Right lobe of liver (tissue), 6 donors: ENCODE results near the gene DENND11. TPM values are rescaled to one million over a fixed set of nuclear protein-coding genes. Genes with fewer than 3 reads are reported as not detected.

ENCODE experiments used
- ATAC-seq, 4 donors: fragments of 200-7000 bp; cut with Tn5 transposase; one replicate each; pipeline ENCODE4 v1.9.1; 2020; ENCODE audit warnings: mild to moderate bottlenecking in 4 of 4, moderate library complexity in 4 of 4
- DNase-seq, 3 donors: peaks; one replicate each; pipeline ENCODE4 v3.0.0-alpha.2; 2020
- H3K27ac ChIP-seq, 3 donors: fragments of 200-600 bp; one replicate each; pipeline ENCODE4 v1.8.0; 2022
- H3K27me3 ChIP-seq, 2 donors: fragments of 200-600 bp; one replicate each; pipeline ENCODE4 v1.8.0; 2022
- H3K36me3 ChIP-seq, 4 donors: fragments of 200-600 bp; sonication (generic) in 1 of 4; one replicate each; pipeline versions ENCODE4 v1.5.1 to v1.8.0; 2017 to 2022; ENCODE audit warnings: control low read depth in 1 of 4
- H3K4me1 ChIP-seq, 4 donors: fragments of 200-600 bp; sonication (generic) in 1 of 4; one replicate each; pipeline versions ENCODE4 v1.5.1 to v1.8.0; 2017 to 2022; ENCODE audit warnings: control low read depth in 1 of 4
- H3K4me3 ChIP-seq, 3 donors: fragments of 200-600 bp; one replicate each; pipeline ENCODE4 v1.8.0; 2022
- H3K9me3 ChIP-seq, 4 donors: fragments of 200-600 bp; sonication (generic) in 1 of 4; one replicate each; pipeline versions ENCODE4 v1.5.1 to v1.8.0; 2017 to 2022; ENCODE audit warnings: control low read depth in 1 of 4
- CTCF ChIP-seq, 4 donors: fragments of 200-600 bp in 3 of 4; fragments of 450-650 bp in 1 of 4; IDR thresholded peaks; one replicate each; pipeline versions ENCODE4 v1.5.1 to v1.8.0; 2016 to 2022; ENCODE audit warnings: antibody characterized with exemption in 4 of 4, mild to moderate bottlenecking in 2 of 4
- POLR2A ChIP-seq: fragments of 450-650 bp; IDR thresholded peaks from one replicate; pipeline ENCODE4 v1.6.1; 2017; ENCODE audit warnings: antibody characterized with exemption, mild to moderate bottlenecking
- WGBS: methylation state at CpG from one replicate; pipeline ENCODE4 v1.1.6; 2018; ENCODE audit warnings: low coverage, low lambda C conversion rate; ENCODE audit not compliant: insufficient coverage; ENCODE audit errors: missing lambda C conversion rate; 5-methylcytosine and 5-hydroxymethylcytosine counted together
- intact Hi-C, 2 donors: fragments of 100-400 bp; cut with DNase I; formaldehyde crosslinking; loops; one replicate each; pipeline versions ENCODE4 v1.11.2 to v1.14.1; 2022
- total RNA-seq, 6 experiments: library from RNA; depleted of rRNA in 2 of 6; stranded (reverse); fragments of >200 nt in 2 of 6; fragmentation: NEBNext Ultra II Directional in 3 of 6; extraction: Animal tissue kit (Norgen Biotek cat#: 25700) in 3 of 6; gene quantifications; one replicate each; pipeline versions ENCODE4 v1.1.0 to v1.2.4, GENCODE V29; 2016 to 2023
- donor health status: DM: no; HTN: yes; CAD: no.
- donor health status: DM: no; HTN: no; CAD: no.
- donor health status: DM: no; HTN: no; CAD: no.
- donor health status: DM: no; HTN: yes; CAD: no.
- donor health status: DM: no; HTN: yes; CAD: no.

The DENND11 gene
- total RNA-seq, 6 experiments from 2014 or later = 24.4 to 30.8 (median 26.3) TPM

DNA sequence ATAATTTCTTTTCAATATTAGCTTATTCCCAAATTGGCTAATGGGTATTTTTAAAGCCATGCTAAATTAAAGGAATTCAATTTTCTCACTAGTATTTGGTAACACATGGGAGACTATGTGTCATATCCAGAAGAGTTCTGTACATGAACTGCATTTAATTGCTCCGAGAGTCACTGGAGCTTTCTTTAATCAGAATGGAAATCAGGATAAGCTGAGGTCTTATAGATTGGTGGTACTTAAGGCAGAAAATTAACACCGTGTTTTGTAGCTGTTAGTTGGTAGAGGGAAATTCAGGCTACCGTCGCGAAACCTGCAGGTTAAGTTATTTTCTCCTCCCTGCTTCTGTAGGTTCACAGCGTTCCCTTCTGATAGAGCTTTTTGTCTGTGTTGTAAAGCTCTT, 6.4 kb upstream of the DENND11 start, which contains the start of gene WEE2:
Gene WEE2 (plus strand): TSS at position 3 of the 400 bp plus-strand sequence. CDS start 406 bp downstream, outside the sequence.
- Histone ChIP-seq H3K9me3 (no peaks in the 10 kb centered on the region), H3K4me1 (no peaks in the 10 kb centered on the region), H3K27me3 (no peaks in the 10 kb centered on the region), H3K27ac (no peak within 1 kb of the TSS), H3K36me3 (no peaks in the 10 kb centered on the region), H3K4me3 (no peak within 1 kb of the TSS)
- no peak for TF ChIP-seq POLR2A
- TF ChIP-seq CTCF (IDR thresholded peaks at IDR 0.05) = no peak
- 88% methylated on average over 6 of the region's 6 CpGs for WGBS
- intact Hi-C loops = no loop called here
- ATAC-seq (no peak), DNase-seq (no peak)

GRCh38 chr7:141706239-141707064, 4.5 kb upstream of the DENND11 start:
- no peaks in the 10 kb centered on the region for H3K36me3 ChIP-seq
- H3K27ac ChIP-seq = no peak overlapping the region
- ATAC-seq (no peak), DNase-seq (no peak)
- no peak for TF ChIP-seq POLR2A
- no peak for TF ChIP-seq CTCF (IDR thresholded peaks at IDR 0.05)
- H3K4me3 ChIP-seq = no peak overlapping the region
- intact Hi-C loops = no loop called here
- no peaks in the 10 kb centered on the region for H3K9me3 ChIP-seq
- peaks cover 0 to 7% (median 0%) of the 10 kb centered on the region in 4 donors for H3K4me1 ChIP-seq
- no peaks in the 10 kb centered on the region for H3K27me3 ChIP-seq
- WGBS = 88% methylated on average over 1 of the region's 1 CpG

DNA sequence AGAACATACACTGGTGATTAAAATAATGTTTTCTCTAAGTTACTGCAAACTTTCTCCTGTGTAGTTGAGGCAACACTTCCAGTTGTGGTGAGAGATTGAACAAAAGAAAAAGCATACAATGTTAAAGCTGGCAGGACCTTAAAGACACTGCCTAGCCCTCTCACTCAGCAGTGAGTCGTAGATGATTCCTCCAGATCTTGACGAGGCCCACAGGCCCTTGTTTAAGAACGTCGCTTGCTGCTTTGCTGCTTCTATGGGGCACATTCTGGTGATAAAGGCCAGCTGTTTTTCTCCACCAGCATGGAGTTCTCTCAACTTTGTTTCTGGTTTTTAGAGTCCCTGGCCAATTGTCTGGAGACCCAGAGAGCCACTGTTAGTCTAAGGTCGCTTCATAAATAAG, 2.8 kb upstream of the DENND11 start:
- H3K36me3 ChIP-seq = no peaks in the 10 kb centered on the region
- intact Hi-C loops = no loop called here
- H3K27me3 ChIP-seq = no peaks in the 10 kb centered on the region
- ATAC-seq (no peak), DNase-seq (no peak)
- H3K4me1 ChIP-seq = peaks cover 0 to 12% (median 4%) of the 10 kb centered on the region in 4 donors
- H3K9me3 ChIP-seq = no peaks in the 10 kb centered on the region
- no peak overlapping the region for H3K27ac ChIP-seq
- TF ChIP-seq POLR2A (no peak), CTCF (IDR thresholded peaks at IDR 0.05) (no peak)
- 90% methylated on average over 3 of the region's 5 CpGs for WGBS
- H3K4me3 ChIP-seq = no peak overlapping the region

DNA sequence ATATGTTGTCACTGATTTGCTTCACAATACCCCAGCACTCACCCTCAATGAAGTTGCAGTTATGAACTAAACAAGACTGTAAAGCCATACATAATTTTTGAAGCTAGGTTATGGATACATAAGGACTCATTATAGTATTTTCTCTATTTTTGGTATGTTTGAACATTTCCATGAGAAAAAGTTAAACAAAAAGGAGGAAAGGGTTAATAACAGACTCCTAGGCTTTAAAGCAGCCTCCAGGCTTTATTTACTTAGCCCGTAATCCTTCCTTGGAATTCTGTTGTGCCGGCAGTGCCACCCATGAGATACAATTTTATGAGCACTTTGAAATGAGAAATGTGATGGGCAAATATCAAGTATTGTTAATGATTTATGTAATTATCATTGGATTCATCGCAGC, 2.1 kb upstream of the DENND11 start:
- no peaks in the 10 kb centered on the region for H3K27me3 ChIP-seq
- 73% methylated on average over 3 of the region's 3 CpGs for WGBS
- ATAC-seq (no peak), DNase-seq (no peak)
- TF ChIP-seq POLR2A (no peak), CTCF (IDR thresholded peaks at IDR 0.05) (no peak)
- H3K27ac ChIP-seq = no peak overlapping the region
- peaks cover 0 to 12% (median 4%) of the 10 kb centered on the region in 4 donors for H3K4me1 ChIP-seq
- H3K4me3 ChIP-seq = no peak overlapping the region
- H3K36me3 ChIP-seq = no peaks in the 10 kb centered on the region
- intact Hi-C loops = no loop called here
- H3K9me3 ChIP-seq = no peaks in the 10 kb centered on the region
